ENCODE data around the gene TYK2. TPM values are rescaled to one million over a fixed set of nuclear protein-coding genes. Genes with fewer than 3 reads are reported as not detected.

The TYK2 gene
- total RNA-seq, 1 donor from 2014 or later = 143 TPM

GRCh38 chr19:10407096-10407495, 26.7 kb upstream of the TYK2 start:
- Mint-ChIP-seq H3K36me3 (ENCODE audit: low read depth, unreplicated experiment) (peaks cover 9% of the 10 kb centered on the region), H3K4me3 (ENCODE audit: unreplicated experiment) (no peak overlapping the region), H3K9me3 (ENCODE audit: unreplicated experiment) (no peaks in the 10 kb centered on the region), H3K27ac (ENCODE audit: unreplicated experiment) (no peak overlapping the region), H3K27me3 (ENCODE audit: unreplicated experiment) (peaks cover 24% of the 10 kb centered on the region), H3K4me1 (ENCODE audit: unreplicated experiment) (peaks cover 31% of the 10 kb centered on the region)
- DNase-seq (ENCODE audit: low spot score) = no peak
- no peak for TF ChIP-seq CTCF (IDR thresholded peaks at IDR 0.05; ENCODE audit: unreplicated experiment)

GRCh38 chr19:10406191-10406590, 25.8 kb upstream of the TYK2 start:
- H3K4me1 Mint-ChIP-seq (ENCODE audit: unreplicated experiment) = peaks cover 35% of the 10 kb centered on the region
- no peak overlapping the region for H3K4me3 Mint-ChIP-seq (ENCODE audit: unreplicated experiment)
- H3K27me3 Mint-ChIP-seq (ENCODE audit: unreplicated experiment) = peaks cover 25% of the 10 kb centered on the region
- no peaks in the 10 kb centered on the region for H3K9me3 Mint-ChIP-seq (ENCODE audit: unreplicated experiment)
- peaks cover 9% of the 10 kb centered on the region for H3K36me3 Mint-ChIP-seq (ENCODE audit: low read depth, unreplicated experiment)
- no peak for DNase-seq (ENCODE audit: low spot score)
- no peak overlapping the region for H3K27ac Mint-ChIP-seq (ENCODE audit: unreplicated experiment)
- TF ChIP-seq CTCF (IDR thresholded peaks at IDR 0.05; ENCODE audit: unreplicated experiment) = no peak

- TF ChIP-seq CTCF (IDR thresholded peaks at IDR 0.05; ENCODE audit: unreplicated experiment) = no peak
- H3K4me1 Mint-ChIP-seq (ENCODE audit: unreplicated experiment) = peaks cover 40% of the 10 kb centered on the region
- H3K9me3 Mint-ChIP-seq (ENCODE audit: unreplicated experiment) = no peaks in the 10 kb centered on the region
- peak overlapping the region; percentile 28 for H3K27ac Mint-ChIP-seq (ENCODE audit: unreplicated experiment)
- H3K27me3 Mint-ChIP-seq (ENCODE audit: unreplicated experiment) = peaks cover 25% of the 10 kb centered on the region
- H3K4me3 Mint-ChIP-seq (ENCODE audit: unreplicated experiment) = peak overlapping the region; percentile 32
- H3K36me3 Mint-ChIP-seq (ENCODE audit: low read depth, unreplicated experiment) = peaks cover 9% of the 10 kb centered on the region
- no peak for DNase-seq (ENCODE audit: low spot score)
Measured at GRCh38 chr19:10404888-10405820, 24.8 kb upstream of the TYK2 start.

DNA sequence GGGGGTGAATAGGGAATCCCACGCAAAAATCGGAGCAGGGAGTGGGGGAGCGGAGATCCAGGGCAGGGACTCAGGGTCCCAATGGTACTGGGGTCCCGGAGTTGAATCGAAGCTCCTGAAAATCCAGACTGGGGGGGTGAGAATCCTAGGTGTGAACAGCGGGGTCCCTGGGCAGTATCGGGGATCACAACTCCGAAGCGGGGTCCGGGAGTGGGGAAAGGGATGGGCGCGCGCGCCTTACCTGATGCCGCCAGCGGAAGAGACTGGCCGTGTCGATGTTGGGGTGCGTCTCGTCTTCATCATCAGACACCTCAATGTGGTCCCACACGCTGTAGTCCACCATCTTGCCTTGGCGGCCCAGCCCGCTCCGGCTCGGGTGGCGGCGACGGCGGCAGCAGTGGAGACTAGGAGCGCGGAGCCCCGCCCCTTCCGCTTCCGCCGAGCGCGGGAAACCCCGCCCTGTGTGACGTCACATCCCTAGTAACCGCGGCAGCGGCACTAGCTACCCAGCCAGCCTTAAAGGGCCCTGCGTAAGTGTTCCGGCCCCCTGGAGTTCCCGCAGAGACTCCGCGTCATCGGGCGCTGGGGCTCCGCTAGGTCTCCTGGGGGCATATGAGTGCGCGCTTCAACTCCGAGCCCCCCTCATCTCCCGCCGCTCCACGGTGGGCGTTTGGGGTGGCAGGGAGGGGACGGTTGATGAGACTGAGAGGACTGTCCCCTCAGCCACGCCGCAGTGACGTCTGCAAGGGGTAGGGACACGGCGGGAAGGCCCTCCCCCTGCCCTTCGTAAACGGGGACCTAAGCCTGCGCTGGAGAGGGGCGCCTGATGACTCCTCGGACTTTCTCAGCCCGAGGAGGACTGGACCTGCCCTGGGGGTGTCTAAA, 23.0 kb upstream of the TYK2 start, which contains the start of gene CDC37:
Gene CDC37, minus strand, starts transcription at position 406 of the 885 bp plus-strand sequence. Its CDS starts 63 bp downstream, at position 343.
- Mint-ChIP-seq H3K27ac (ENCODE audit: unreplicated experiment) (peak within 1 kb of the TSS; percentile 99), H3K4me1 (ENCODE audit: unreplicated experiment) (peaks cover 38% of the 10 kb centered on the region), H3K27me3 (ENCODE audit: unreplicated experiment) (peaks cover 26% of the 10 kb centered on the region), H3K36me3 (ENCODE audit: low read depth, unreplicated experiment) (peaks cover 16% of the 10 kb centered on the region), H3K9me3 (ENCODE audit: unreplicated experiment) (no peaks in the 10 kb centered on the region), H3K4me3 (ENCODE audit: unreplicated experiment) (peak within 1 kb of the TSS; percentile 100)
- no peak for TF ChIP-seq CTCF (IDR thresholded peaks at IDR 0.05; ENCODE audit: unreplicated experiment)
- DNase-seq (ENCODE audit: low spot score) = peak; percentile 98
